ENCODE results near the gene SWAP70. TPM values are rescaled to one million over a fixed set of nuclear protein-coding genes. Genes with fewer than 3 reads are reported as not detected.

The SWAP70 gene
- total and polyA plus RNA-seq, 2 experiments from 2014 or later = 30.3 to 33.3 TPM

DNA sequence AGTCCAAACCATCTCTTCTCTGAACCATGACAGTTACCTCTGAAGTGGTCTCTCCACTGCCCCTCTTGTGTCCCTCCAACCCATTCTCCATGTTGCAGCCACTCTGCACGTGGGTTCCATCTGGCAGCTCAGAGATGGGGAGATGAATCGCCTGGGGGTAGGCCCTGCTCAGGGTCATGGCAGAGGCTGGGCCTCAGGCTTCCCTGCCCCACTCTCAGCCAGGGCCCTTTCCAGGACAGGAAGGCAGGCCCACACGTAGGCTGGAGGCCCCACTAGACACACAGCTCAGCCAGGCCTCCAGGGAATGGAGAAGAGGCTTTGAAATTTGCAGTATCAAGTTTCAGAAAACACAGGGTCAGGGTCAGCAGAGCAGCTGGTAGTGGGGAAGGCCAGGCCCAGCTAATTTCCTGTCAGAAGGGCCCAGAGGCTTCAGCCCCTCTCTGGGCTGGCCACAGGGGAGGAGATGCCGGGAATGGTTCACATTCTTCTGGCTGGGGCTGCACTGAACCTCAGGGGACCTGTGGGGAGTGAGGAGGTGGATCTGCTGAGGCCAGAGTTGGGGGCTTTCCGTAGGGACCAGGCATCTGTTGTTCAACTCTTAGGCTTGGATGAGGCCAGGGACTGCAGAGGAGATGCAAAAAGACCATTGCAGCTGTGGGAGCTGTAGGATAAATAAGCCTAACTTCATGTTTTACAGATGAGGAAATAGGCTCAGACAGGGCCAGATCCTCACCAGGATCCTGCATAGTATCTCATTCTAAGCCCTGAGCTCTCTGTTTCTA, 101.6 kb downstream of the SWAP70 start:
- Histone ChIP-seq H3K79me2 (replicated peaks; ENCODE audit: insufficient read depth) (no peaks in the 10 kb centered on the region), H3K27me3 (ENCODE audit: insufficient read depth) (no peaks in the 10 kb centered on the region), H3K4me1 (ENCODE audit: insufficient read depth) (no peaks in the 10 kb centered on the region), H3K36me3 (ENCODE audit: insufficient read depth) (no peaks in the 10 kb centered on the region), H4K20me1 (replicated peaks; ENCODE audit: insufficient read depth) (no peaks in the 10 kb centered on the region), H3K4me3 (no peak overlapping the region), H3K27ac (ENCODE audit: low read depth) (peak overlapping the region; percentile 79; the same call in 1 of the 2 replicates), H2AFZ (no peak overlapping the region; the same call in 1 of the 2 replicates), H3K9me2 (ENCODE audit: insufficient read depth) (peaks cover 29% of the 10 kb centered on the region), H3F3A (replicated peaks; ENCODE audit: low read depth) (no peaks in the 10 kb centered on the region), H3K4me2 (no peak overlapping the region)
- TF ChIP-seq, protein P1, sequence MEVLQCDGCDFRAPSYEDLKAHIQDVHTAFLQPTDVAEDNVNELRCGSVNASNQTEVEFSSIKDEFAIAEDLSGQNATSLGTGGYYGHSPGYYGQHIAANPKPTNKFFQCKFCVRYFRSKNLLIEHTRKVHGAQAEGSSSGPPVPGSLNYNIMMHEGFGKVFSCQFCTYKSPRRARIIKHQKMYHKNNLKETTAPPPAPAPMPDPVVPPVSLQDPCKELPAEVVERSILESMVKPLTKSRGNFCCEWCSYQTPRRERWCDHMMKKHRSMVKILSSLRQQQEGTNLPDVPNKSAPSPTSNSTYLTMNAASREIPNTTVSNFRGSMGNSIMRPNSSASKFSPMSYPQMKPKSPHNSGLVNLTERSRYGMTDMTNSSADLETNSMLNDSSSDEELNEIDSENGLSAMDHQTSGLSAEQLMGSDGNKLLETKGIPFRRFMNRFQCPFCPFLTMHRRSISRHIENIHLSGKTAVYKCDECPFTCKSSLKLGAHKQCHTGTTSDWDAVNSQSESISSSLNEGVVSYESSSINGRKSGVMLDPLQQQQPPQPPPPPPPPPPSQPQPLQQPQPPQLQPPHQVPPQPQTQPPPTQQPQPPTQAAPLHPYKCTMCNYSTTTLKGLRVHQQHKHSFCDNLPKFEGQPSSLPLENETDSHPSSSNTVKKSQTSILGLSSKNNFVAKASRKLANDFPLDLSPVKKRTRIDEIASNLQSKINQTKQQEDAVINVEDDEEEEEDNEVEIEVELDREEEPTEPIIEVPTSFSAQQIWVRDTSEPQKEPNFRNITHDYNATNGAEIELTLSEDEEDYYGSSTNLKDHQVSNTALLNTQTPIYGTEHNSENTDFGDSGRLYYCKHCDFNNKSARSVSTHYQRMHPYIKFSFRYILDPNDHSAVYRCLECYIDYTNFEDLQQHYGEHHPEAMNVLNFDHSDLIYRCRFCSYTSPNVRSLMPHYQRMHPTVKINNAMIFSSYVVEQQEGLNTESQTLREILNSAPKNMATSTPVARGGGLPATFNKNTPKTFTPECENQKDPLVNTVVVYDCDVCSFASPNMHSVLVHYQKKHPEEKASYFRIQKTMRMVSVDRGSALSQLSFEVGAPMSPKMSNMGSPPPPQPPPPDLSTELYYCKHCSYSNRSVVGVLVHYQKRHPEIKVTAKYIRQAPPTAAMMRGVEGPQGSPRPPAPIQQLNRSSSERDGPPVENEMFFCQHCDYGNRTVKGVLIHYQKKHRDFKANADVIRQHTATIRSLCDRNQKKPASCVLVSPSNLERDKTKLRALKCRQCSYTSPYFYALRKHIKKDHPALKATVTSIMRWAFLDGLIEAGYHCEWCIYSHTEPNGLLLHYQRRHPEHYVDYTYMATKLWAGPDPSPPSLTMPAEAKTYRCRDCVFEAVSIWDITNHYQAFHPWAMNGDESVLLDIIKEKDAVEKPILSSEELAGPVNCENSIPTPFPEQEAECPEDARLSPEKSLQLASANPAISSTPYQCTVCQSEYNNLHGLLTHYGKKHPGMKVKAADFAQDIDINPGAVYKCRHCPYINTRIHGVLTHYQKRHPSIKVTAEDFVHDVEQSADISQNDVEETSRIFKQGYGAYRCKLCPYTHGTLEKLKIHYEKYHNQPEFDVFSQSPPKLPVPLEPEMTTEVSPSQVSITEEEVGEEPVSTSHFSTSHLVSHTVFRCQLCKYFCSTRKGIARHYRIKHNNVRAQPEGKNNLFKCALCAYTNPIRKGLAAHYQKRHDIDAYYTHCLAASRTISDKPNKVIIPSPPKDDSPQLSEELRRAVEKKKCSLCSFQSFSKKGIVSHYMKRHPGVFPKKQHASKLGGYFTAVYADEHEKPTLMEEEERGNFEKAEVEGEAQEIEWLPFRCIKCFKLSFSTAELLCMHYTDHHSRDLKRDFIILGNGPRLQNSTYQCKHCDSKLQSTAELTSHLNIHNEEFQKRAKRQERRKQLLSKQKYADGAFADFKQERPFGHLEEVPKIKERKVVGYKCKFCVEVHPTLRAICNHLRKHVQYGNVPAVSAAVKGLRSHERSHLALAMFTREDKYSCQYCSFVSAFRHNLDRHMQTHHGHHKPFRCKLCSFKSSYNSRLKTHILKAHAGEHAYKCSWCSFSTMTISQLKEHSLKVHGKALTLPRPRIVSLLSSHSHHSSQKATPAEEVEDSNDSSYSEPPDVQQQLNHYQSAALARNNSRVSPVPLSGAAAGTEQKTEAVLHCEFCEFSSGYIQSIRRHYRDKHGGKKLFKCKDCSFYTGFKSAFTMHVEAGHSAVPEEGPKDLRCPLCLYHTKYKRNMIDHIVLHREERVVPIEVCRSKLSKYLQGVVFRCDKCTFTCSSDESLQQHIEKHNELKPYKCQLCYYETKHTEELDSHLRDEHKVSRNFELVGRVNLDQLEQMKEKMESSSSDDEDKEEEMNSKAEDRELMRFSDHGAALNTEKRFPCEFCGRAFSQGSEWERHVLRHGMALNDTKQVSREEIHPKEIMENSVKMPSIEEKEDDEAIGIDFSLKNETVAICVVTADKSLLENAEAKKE (CRISPR knock-in tag; IDR thresholded peaks at IDR 0.05) = peak; percentile 83
- TF ChIP-seq, protein P2, sequence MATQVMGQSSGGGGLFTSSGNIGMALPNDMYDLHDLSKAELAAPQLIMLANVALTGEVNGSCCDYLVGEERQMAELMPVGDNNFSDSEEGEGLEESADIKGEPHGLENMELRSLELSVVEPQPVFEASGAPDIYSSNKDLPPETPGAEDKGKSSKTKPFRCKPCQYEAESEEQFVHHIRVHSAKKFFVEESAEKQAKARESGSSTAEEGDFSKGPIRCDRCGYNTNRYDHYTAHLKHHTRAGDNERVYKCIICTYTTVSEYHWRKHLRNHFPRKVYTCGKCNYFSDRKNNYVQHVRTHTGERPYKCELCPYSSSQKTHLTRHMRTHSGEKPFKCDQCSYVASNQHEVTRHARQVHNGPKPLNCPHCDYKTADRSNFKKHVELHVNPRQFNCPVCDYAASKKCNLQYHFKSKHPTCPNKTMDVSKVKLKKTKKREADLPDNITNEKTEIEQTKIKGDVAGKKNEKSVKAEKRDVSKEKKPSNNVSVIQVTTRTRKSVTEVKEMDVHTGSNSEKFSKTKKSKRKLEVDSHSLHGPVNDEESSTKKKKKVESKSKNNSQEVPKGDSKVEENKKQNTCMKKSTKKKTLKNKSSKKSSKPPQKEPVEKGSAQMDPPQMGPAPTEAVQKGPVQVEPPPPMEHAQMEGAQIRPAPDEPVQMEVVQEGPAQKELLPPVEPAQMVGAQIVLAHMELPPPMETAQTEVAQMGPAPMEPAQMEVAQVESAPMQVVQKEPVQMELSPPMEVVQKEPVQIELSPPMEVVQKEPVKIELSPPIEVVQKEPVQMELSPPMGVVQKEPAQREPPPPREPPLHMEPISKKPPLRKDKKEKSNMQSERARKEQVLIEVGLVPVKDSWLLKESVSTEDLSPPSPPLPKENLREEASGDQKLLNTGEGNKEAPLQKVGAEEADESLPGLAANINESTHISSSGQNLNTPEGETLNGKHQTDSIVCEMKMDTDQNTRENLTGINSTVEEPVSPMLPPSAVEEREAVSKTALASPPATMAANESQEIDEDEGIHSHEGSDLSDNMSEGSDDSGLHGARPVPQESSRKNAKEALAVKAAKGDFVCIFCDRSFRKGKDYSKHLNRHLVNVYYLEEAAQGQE (IDR thresholded peaks at IDR 0.05; ENCODE audit: unreplicated experiment) = no peak
- TF ChIP-seq, protein P3, sequence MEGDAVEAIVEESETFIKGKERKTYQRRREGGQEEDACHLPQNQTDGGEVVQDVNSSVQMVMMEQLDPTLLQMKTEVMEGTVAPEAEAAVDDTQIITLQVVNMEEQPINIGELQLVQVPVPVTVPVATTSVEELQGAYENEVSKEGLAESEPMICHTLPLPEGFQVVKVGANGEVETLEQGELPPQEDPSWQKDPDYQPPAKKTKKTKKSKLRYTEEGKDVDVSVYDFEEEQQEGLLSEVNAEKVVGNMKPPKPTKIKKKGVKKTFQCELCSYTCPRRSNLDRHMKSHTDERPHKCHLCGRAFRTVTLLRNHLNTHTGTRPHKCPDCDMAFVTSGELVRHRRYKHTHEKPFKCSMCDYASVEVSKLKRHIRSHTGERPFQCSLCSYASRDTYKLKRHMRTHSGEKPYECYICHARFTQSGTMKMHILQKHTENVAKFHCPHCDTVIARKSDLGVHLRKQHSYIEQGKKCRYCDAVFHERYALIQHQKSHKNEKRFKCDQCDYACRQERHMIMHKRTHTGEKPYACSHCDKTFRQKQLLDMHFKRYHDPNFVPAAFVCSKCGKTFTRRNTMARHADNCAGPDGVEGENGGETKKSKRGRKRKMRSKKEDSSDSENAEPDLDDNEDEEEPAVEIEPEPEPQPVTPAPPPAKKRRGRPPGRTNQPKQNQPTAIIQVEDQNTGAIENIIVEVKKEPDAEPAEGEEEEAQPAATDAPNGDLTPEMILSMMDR (conservative IDR thresholded peaks at IDR 0.05; ENCODE audit: low read depth in 2 of 2) = no peak
- H3K4me1 Mint-ChIP-seq = peaks cover 10% of the 10 kb centered on the region
- H3K9me3 Mint-ChIP-seq = peaks cover 3% of the 10 kb centered on the region; the same call in 2 of the 3 replicates
- ATAC-seq (peak; percentile 93), DNase-seq (ENCODE audit: low spot score) (peak; percentile 64)
- no peaks in the 10 kb centered on the region; the same call in 2 of the 3 replicates for H3K36me3 Mint-ChIP-seq (ENCODE audit: low read depth)
- H3K27me3 Mint-ChIP-seq (ENCODE audit: insufficient read depth, low read depth, poor library complexity) = no peaks in the 10 kb centered on the region
- H3K27ac Mint-ChIP-seq = no peak overlapping the region
- no peak overlapping the region for H3K4me3 Mint-ChIP-seq
